OCI-M2 (cell line): ENCODE results near the gene ROR1.

ENCODE experiments used
- DNase-seq: peaks from one replicate; lab custom pipeline; 2025; ENCODE audit not compliant: unreplicated experiment; lab: John Stamatoyannopoulos, UW

Gene ROR1

GRCh38 chr1:64004451-64005025 is 230.7 kb downstream of the ROR1 start:
- DNase-seq, result no peak

GRCh38 chr1:64005801-64006200 is 232.0 kb downstream of the ROR1 start:
- no peak for DNase-seq

GRCh38 chr1:64006276-64007051 is 232.6 kb downstream of the ROR1 start:
- no peak for DNase-seq

GRCh38 chr1:64010316-64010715 is 236.5 kb downstream of the ROR1 start:
- DNase-seq, result no peak

- DNase-seq, result no peak
These were observed 239.6 kb downstream of the ROR1 start for GRCh38 chr1:64013395-64013794.

GRCh38 chr1:64019818-64020217 is 246.0 kb downstream of the ROR1 start:
- no peak for DNase-seq

- no peak for DNase-seq
These were observed 247.2 kb downstream of the ROR1 start for GRCh38 chr1:64021066-64021465.

- DNase-seq, result no peak
These were observed 251.2 kb downstream of the ROR1 start for GRCh38 chr1:64025051-64025450.

GRCh38 chr1:64029037-64029436 is 255.2 kb downstream of the ROR1 start:
- no peak for DNase-seq

- DNase-seq, result no peak
These were observed 256.6 kb downstream of the ROR1 start for GRCh38 chr1:64030411-64030810.

GRCh38 chr1:64031236-64031635 is 257.4 kb downstream of the ROR1 start:
- DNase-seq, result no peak

- no peak for DNase-seq
These were observed 259.9 kb downstream of the ROR1 start for GRCh38 chr1:64033667-64034220.

- no peak for DNase-seq
These were observed 262.7 kb downstream of the ROR1 start for GRCh38 chr1:64036549-64036948.

- DNase-seq, result no peak
These were observed 264.3 kb downstream of the ROR1 start for GRCh38 chr1:64038119-64038518.

GRCh38 chr1:64038965-64039364 is 265.1 kb downstream of the ROR1 start:
- no peak for DNase-seq

- DNase-seq, result no peak
These were observed 265.6 kb downstream of the ROR1 start for GRCh38 chr1:64039390-64039926.

GRCh38 chr1:64041371-64042131 is 267.7 kb downstream of the ROR1 start:
- DNase-seq, result no peak

GRCh38 chr1:64042331-64043100 is 268.7 kb downstream of the ROR1 start:
- DNase-seq, result no peak

- no peak for DNase-seq
These were observed 269.5 kb downstream of the ROR1 start for GRCh38 chr1:64043288-64043687.

- no peak for DNase-seq
These were observed 270.2 kb downstream of the ROR1 start for GRCh38 chr1:64043976-64044375.

GRCh38 chr1:64046243-64046642 is 272.4 kb downstream of the ROR1 start:
- no peak for DNase-seq
